Sigmoid colon (tissue), 7 donors: ENCODE data around the gene TRAPPC5. TPM values are rescaled to one million over a fixed set of nuclear protein-coding genes. Genes with fewer than 3 reads are reported as not detected.

Experiments used
- DNase-seq: peaks from one replicate; pipeline ENCODE4 v3.0.0-alpha.2; 2019
- H3K27ac ChIP-seq, 4 donors: fragments of 200-600 bp; sonication (generic); one replicate each; pipeline ENCODE4 v1.5.1; 2016 to 2019; ENCODE audit warnings: mild to moderate bottlenecking in 1 of 4
- H3K27me3 ChIP-seq, 3 donors: fragments of 200-600 bp; sonication (generic); one replicate each; pipeline ENCODE4 v1.5.1; 2019; ENCODE audit warnings: mild to moderate bottlenecking in 1 of 3
- H3K36me3 ChIP-seq, 4 donors: fragments of 200-600 bp; sonication (generic); one replicate each; pipeline ENCODE4 v1.5.1; 2016 to 2019
- H3K4me1 ChIP-seq, 4 donors: fragments of 200-600 bp; sonication (generic); one replicate each; pipeline ENCODE4 v1.5.1; 2017 to 2019
- H3K4me3 ChIP-seq, 4 donors: fragments of 200-600 bp; sonication (generic); one replicate each; pipeline ENCODE4 v1.5.1; 2017 to 2019; ENCODE audit warnings: mild to moderate bottlenecking in 2 of 4, moderate library complexity in 1 of 4
- H3K9me3 ChIP-seq, 4 donors: fragments of 200-600 bp in 3 of 4; sonication (generic) in 3 of 4; one replicate each; pipeline versions ENCODE4 v1.5.1 to v1.6.1; 2013 to 2019
- EP300 ChIP-seq, 4 donors: sonication (generic); formaldehyde crosslinking; IDR thresholded peaks; one replicate each; pipeline ENCODE4 v1.6.1; 2017; ENCODE audit warnings: antibody characterized with exemption in 4 of 4
- POLR2A ChIP-seq, 2 donors: fragments of 450-650 bp; IDR thresholded peaks; one replicate each; pipeline ENCODE4 v1.6.1; 2016; ENCODE audit warnings: antibody characterized with exemption in 2 of 2, mild to moderate bottlenecking in 2 of 2, moderate library complexity in 2 of 2
- POLR2AphosphoS5 ChIP-seq, 4 donors: sonication (generic); formaldehyde crosslinking; IDR thresholded peaks; one replicate each; pipeline ENCODE4 v1.6.1; 2017; ENCODE audit warnings: antibody characterized with exemption in 4 of 4
- WGBS, 2 donors: extraction: QIAGEN DNeasy Blood & Tissue Kit; methylation state at CpG; one replicate each; pipeline ENCODE4 v1.1.7; 2013; 5-methylcytosine and 5-hydroxymethylcytosine counted together
- intact Hi-C: fragments of 100-400 bp; cut with DNase I; formaldehyde crosslinking; loops from one replicate; pipeline ENCODE4 v1.15.1; 2023
- polyA plus RNA-seq, 3 donors: library from polyadenylated mRNA; stranded (reverse); fragments of 200-250 nt; gene quantifications; one replicate each; pipeline ENCODE4 v1.2.3, GENCODE V29; 2013
- total RNA-seq, 4 donors: library from RNA; depleted of rRNA; stranded (reverse); fragments of >200 nt; gene quantifications; one replicate each; pipeline ENCODE4 v1.1.0, GENCODE V29; 2016
- TF ChIP-seq, protein P1 (sequence below), 4 experiments: fragments of 450-650 bp in 3 of 4; fragments of 200-600 bp in 1 of 4; IDR thresholded peaks; one replicate each; pipeline ENCODE4 v1.5.1; 2016 to 2019; ENCODE audit warnings: antibody characterized with exemption in 4 of 4, mild to moderate bottlenecking in 3 of 4, moderate library complexity in 2 of 4
- donor health status: healthy with polysubstance abuse.
- donor health status: Bipolar disorder and iron deficiency.
- donor health status: healthy.

The TRAPPC5 gene
- total and polyA plus RNA-seq, 7 donors, result 32.8 to 89.6 (median 55.3) TPM

DNA sequence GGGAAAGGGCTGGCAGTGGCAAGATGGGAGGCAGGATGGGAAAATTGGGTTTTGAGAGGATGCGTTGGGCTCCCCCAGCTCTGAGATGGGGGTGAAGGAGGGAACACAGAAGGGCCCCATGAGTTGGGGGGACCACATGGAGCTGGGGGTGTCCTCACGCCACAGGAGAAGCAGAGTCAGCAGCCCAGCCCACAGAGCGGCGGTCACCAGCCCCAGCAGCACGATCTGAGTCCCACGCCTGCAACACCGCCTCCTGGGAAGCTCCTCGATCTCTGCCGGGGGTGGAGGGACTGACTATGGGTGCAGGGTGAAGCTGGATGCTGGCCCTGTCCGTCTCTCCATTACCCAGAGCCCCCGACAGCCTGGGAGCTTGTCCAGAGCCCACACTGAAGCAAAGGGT, 17.9 kb downstream of the TRAPPC5 start:
- Histone ChIP-seq H3K27me3 (peaks cover 5 to 55% (median 35%) of the 10 kb centered on the region in 3 donors), H3K9me3 (no peaks in the 10 kb centered on the region), H3K4me3 (no peak overlapping the region), H3K27ac (no peak overlapping the region), H3K36me3 (no peaks in the 10 kb centered on the region), H3K4me1 (no peaks in the 10 kb centered on the region)
- intact Hi-C loops, result no loop called here
- DNase-seq, result no peak
- TF ChIP-seq EP300 (IDR thresholded peaks at IDR 0.05), result no peak
- TF ChIP-seq POLR2AphosphoS5 (IDR thresholded peaks at IDR 0.05), result no peak
- TF ChIP-seq, protein P1, sequence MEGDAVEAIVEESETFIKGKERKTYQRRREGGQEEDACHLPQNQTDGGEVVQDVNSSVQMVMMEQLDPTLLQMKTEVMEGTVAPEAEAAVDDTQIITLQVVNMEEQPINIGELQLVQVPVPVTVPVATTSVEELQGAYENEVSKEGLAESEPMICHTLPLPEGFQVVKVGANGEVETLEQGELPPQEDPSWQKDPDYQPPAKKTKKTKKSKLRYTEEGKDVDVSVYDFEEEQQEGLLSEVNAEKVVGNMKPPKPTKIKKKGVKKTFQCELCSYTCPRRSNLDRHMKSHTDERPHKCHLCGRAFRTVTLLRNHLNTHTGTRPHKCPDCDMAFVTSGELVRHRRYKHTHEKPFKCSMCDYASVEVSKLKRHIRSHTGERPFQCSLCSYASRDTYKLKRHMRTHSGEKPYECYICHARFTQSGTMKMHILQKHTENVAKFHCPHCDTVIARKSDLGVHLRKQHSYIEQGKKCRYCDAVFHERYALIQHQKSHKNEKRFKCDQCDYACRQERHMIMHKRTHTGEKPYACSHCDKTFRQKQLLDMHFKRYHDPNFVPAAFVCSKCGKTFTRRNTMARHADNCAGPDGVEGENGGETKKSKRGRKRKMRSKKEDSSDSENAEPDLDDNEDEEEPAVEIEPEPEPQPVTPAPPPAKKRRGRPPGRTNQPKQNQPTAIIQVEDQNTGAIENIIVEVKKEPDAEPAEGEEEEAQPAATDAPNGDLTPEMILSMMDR (IDR thresholded peaks at IDR 0.05), result no peak
- no peak for TF ChIP-seq POLR2A (IDR thresholded peaks at IDR 0.05)
- 24 to 45% methylated on average over 11 of the region's 11 CpGs for WGBS, 2 donors

DNA sequence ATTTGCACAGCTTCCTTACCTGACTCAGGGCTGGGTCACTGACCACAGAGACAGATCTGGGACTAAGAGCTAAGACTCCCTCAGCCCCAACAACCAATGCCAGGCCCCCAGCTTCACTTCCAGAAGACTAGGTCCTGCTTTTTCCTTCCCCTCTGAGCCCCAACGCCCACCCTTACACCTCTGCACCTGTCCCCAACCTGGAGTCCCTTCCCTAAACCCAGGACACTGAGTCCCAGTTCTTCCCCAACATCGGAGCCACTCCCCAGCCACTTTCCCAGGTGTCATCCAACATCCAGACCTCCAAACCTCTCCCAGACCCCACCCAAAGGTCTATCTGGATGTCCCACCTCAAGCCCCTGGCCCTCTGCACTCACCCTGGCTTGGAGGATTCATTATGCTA, 18.4 kb downstream of the TRAPPC5 start:
- WGBS, 2 donors, result 26 to 37% methylated on average over 2 of the region's 2 CpGs

DNA sequence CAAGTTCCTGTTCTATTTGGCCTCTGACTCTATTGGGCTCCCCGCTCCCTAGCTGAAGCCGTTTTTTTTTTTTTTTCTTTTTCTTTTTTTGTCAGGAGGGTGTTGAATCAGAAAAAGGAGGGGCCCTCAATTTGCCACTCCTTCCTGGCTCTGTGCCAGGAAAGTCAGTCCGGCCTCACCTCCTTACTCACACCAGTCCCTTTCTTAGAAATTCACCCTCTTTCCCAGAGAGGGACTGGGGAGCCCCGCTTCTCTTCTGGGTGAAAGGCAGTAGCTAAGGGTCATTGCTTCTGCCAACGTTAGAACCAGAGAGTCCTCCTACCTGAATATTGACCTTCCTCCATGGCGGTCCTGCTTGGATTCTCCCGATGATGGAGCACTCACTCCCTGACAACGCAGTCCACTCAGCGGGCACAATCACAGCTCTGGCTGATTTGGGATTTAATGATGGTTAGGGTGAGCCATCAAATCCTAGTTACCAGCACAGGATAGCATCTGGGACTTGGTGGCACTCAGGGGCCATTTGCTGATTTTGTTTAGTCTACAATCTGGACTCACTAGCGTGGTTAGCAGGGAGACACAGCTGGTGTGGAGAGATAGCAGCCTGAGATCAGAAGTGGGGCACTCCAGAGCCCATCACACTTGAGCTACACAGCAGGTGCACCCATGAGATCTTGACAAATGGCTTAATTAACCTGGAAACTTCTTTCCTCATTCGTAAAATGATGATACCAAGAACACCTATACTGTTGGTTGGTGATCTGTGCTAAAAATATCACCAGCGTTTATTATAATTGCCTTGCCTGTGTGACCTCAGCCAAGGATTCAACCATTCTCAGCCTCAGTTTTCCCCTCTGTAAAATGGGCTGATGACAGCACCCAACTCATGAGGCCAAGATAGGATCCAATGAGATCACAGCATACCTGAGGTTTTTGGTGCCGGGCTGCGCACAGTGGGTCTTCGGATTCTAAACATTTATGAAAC, 19.1 kb downstream of the TRAPPC5 start:
- Histone ChIP-seq H3K27me3 (peaks cover 5 to 64% (median 35%) of the 10 kb centered on the region in 3 donors), H3K9me3 (no peaks in the 10 kb centered on the region), H3K4me1 (no peaks in the 10 kb centered on the region), H3K4me3 (no peak overlapping the region), H3K36me3 (no peaks in the 10 kb centered on the region), H3K27ac (no peak overlapping the region)
- TF ChIP-seq POLR2A (IDR thresholded peaks at IDR 0.05) (no peak), EP300 (IDR thresholded peaks at IDR 0.05) (no peak), POLR2AphosphoS5 (IDR thresholded peaks at IDR 0.05) (no peak)
- TF ChIP-seq, protein P1 (IDR thresholded peaks at IDR 0.05), result no peak
- WGBS, 2 donors, result 54 to 57% methylated on average over 15 of the region's 15 CpGs
- no peak for DNase-seq
- intact Hi-C loops, result no loop called here

More for the DNA sequence above, 18.4 kb downstream of the TRAPPC5 start:
- Histone ChIP-seq H3K27ac (no peak overlapping the region), H3K4me1 (no peaks in the 10 kb centered on the region), H3K36me3 (no peaks in the 10 kb centered on the region), H3K4me3 (no peak overlapping the region), H3K9me3 (no peaks in the 10 kb centered on the region), H3K27me3 (peaks cover 5 to 58% (median 35%) of the 10 kb centered on the region in 3 donors)
- TF ChIP-seq EP300 (IDR thresholded peaks at IDR 0.05), result no peak
- TF ChIP-seq POLR2A (IDR thresholded peaks at IDR 0.05), result no peak
- no peak for TF ChIP-seq POLR2AphosphoS5 (IDR thresholded peaks at IDR 0.05)
- TF ChIP-seq, protein P1 (IDR thresholded peaks at IDR 0.05), result no peak
- no peak for DNase-seq
- intact Hi-C loops, result no loop called here

DNA sequence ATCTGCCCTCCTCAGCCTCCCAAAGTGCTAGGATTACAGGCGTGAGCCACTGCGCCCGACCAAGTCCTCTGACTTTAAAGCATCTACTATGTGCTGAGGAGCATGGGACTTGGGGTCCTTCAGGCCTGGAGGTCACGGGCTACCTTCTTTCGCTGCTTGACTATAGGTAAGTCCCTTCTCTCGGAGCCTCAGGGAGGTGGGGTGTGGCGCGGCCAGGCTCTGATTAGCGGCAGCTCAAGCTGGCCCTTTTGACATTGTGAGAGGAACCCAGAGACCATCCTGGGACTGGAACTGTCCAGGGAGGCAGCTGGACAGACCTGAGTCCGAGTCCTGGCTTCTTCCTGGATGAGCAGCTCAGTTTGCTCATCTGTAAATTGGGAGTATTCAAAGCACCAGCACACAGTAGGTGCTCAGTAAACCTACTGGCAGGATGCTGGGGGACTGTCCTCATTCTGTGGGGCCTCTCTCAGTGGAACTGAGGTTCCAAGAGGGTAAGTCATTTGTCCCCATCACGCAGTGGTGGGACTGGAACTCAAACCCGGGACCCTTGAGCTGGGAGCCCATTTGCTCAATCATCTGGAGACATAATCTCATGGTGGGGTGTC, 20.5 kb downstream of the TRAPPC5 start:
- Histone ChIP-seq H3K27ac (no peak overlapping the region), H3K9me3 (no peaks in the 10 kb centered on the region), H3K4me3 (no peak overlapping the region), H3K36me3 (no peaks in the 10 kb centered on the region), H3K4me1 (no peaks in the 10 kb centered on the region), H3K27me3 (peaks cover 5 to 62% (median 35%) of the 10 kb centered on the region in 3 donors)
- WGBS, 2 donors, result 89 to 92% methylated on average over 12 of the region's 12 CpGs
- no peak for DNase-seq
- TF ChIP-seq EP300 (IDR thresholded peaks at IDR 0.05), result no peak
- TF ChIP-seq POLR2AphosphoS5 (IDR thresholded peaks at IDR 0.05), result no peak
- TF ChIP-seq, protein P1 (IDR thresholded peaks at IDR 0.05), result no peak
- TF ChIP-seq POLR2A (IDR thresholded peaks at IDR 0.05), result no peak
- intact Hi-C loops, result no loop called here
